ENCODE measurements around the gene PRDX5. TPM values are rescaled to one million over a fixed set of nuclear protein-coding genes. Genes with fewer than 3 reads are reported as not detected.

The PRDX5 gene
- total and polyA plus RNA-seq, 2 donors (not counting 1 experiment from before 2014, with no cell fraction given): 50.4 to 95.5 TPM

DNA sequence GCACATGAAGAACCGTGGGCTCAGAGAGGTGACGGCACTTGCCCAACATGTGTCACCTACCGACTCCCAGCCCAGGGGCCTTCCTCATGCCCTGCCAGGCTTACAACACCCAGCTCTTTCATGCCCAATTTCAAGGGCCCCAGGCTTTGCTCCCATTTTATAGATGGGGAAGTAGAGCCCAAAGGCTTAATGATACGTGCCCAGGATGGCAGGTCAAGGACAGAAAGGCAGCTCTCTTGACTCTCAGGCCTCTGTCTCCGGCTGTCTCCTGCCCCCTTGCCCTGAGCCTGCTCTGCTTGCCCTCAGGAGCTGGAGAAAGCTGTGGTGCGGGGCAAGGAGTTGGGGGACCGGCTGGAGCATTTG, 31.1 kb downstream of the PRDX5 start:
- Mint-ChIP-seq H3K9me3 (ENCODE audit: insufficient read depth) (no peaks in the 10 kb centered on the region), H3K4me1 (peaks cover 3% of the 10 kb centered on the region), H3K4me3 (no peak overlapping the region), H3K27ac (no peak overlapping the region), H3K27me3 (no peaks in the 10 kb centered on the region)
- Histone ChIP-seq H3K4me3 (ENCODE audit: control extremely low read depth in 1 of 5, extremely low read depth in 1 of 5, insufficient read depth in 1 of 5, low read depth in 2 of 5, low read length in 4 of 5) (no peak overlapping the region), H3K27me3 (replicated peaks in 1 of 4; ENCODE audit: control extremely low read depth in 1 of 4, control insufficient read depth in 3 of 4, insufficient read depth in 4 of 4, low read length in 3 of 4) (no peaks in the 10 kb centered on the region), H3K9me3 (ENCODE audit: control extremely low read depth in 1 of 3, control insufficient read depth in 2 of 3, insufficient read depth in 1 of 3, low read length in 2 of 3) (no peaks in the 10 kb centered on the region), H3K27ac (ENCODE audit: low read length in 2 of 2) (no peak overlapping the region), H3K4me2 (replicated peaks; ENCODE audit: low read depth, low read length, poor library complexity, severe bottlenecking) (no peak overlapping the region), H3K36me3 (replicated peaks in 1 of 2; ENCODE audit: control extremely low read depth in 1 of 2, control insufficient read depth in 1 of 2, extremely low read depth in 1 of 2, insufficient read depth in 2 of 2, low read length in 1 of 2) (peaks cover 4 to 32% of the 10 kb centered on the region in 2 experiments), H2AFZ (ENCODE audit: insufficient read depth, low read depth, low read length, poor library complexity, severe bottlenecking) (no peak overlapping the region), H3K79me2 (ENCODE audit: control insufficient read depth, insufficient read depth, low read length) (peaks cover 4% of the 10 kb centered on the region), H4K20me1 (ENCODE audit: control insufficient read depth, insufficient read depth, low read length, poor library complexity, severe bottlenecking) (peaks cover 22% of the 10 kb centered on the region), H3K4me1 (ENCODE audit: control insufficient read depth in 2 of 2, insufficient read depth in 2 of 2, low read length in 2 of 2) (peaks cover 0 to under 1% of the 10 kb centered on the region in 2 donors), H3K9ac (ENCODE audit: low read length) (no peak overlapping the region)
- WGBS (ENCODE audit: insufficient coverage): 99% methylated on average over 6 of the region's 7 CpGs
- ATAC-seq (ENCODE audit: low read depth): no peak
- POLR2A ChIA-PET: interaction anchor here (0.6 to 1.7 kb wide), 3 partner anchors 31 to 383 kb away, joined by 3 to 8 read pairs (median 7); partner anchors contain the start of genes PRDX5 and TRMT112
- CTCF ChIA-PET: interaction anchor here (1.4 to 3.7 kb wide), 2 partner anchors 16 to 32 kb away, joined by 3 to 16 read pairs; partner anchors contain the start of genes PRDX5 and TRMT112
- intact Hi-C loops (cut with micrococcal nuclease): no loop called here
- TF ChIP-seq CTCF (IDR thresholded peaks at IDR 0.05) (no peak), EZH2 (IDR thresholded peaks at IDR 0.05; ENCODE audit: borderline replicate concordance, insufficient read depth, low read depth, low read length, poor library complexity, severe bottlenecking) (no peak)
- no peak for DNase-seq

- Histone ChIP-seq H3K9ac (ENCODE audit: low read length) (no peak overlapping the region), H3K9me3 (ENCODE audit: control extremely low read depth in 1 of 3, control insufficient read depth in 2 of 3, insufficient read depth in 1 of 3, low read length in 2 of 3) (no peaks in the 10 kb centered on the region), H2AFZ (ENCODE audit: insufficient read depth, low read depth, low read length, poor library complexity, severe bottlenecking) (no peak overlapping the region), H3K79me2 (ENCODE audit: control insufficient read depth, insufficient read depth, low read length) (peaks cover 3% of the 10 kb centered on the region), H4K20me1 (ENCODE audit: control insufficient read depth, insufficient read depth, low read length, poor library complexity, severe bottlenecking) (peaks cover 22% of the 10 kb centered on the region), H3K4me1 (ENCODE audit: control insufficient read depth in 2 of 2, insufficient read depth in 2 of 2, low read length in 2 of 2) (peaks cover 0 to 4% of the 10 kb centered on the region in 2 donors), H3K27ac (ENCODE audit: low read length in 2 of 2) (no peak overlapping the region), H3K4me3 (ENCODE audit: control extremely low read depth in 1 of 5, extremely low read depth in 1 of 5, insufficient read depth in 1 of 5, low read depth in 2 of 5, low read length in 4 of 5) (no peak overlapping the region), H3K36me3 (replicated peaks in 1 of 2; ENCODE audit: control extremely low read depth in 1 of 2, control insufficient read depth in 1 of 2, extremely low read depth in 1 of 2, insufficient read depth in 2 of 2, low read length in 1 of 2) (peaks cover 4 to 28% of the 10 kb centered on the region in 2 experiments), H3K4me2 (replicated peaks; ENCODE audit: low read depth, low read length, poor library complexity, severe bottlenecking) (no peak overlapping the region), H3K27me3 (replicated peaks in 1 of 4; ENCODE audit: control extremely low read depth in 1 of 4, control insufficient read depth in 3 of 4, insufficient read depth in 4 of 4, low read length in 3 of 4) (no peaks in the 10 kb centered on the region)
- intact Hi-C loops (cut with micrococcal nuclease): no loop called here
- ChIA-PET POLR2A (interaction anchor here (0.6 to 1.7 kb wide), 3 partner anchors 32 to 383 kb away, joined by 3 to 8 read pairs (median 7); partner anchors contain the start of genes PRDX5 and TRMT112), CTCF (interaction anchor here (1.4 to 3.7 kb wide), 2 partner anchors 17 to 32 kb away, joined by 3 to 16 read pairs; partner anchors contain the start of genes PRDX5 and TRMT112)
- H3K27me3 Mint-ChIP-seq: no peaks in the 10 kb centered on the region
- DNase-seq (no peak), ATAC-seq (ENCODE audit: low read depth) (no peak)
- no peak for TF ChIP-seq CTCF (IDR thresholded peaks at IDR 0.05)
- TF ChIP-seq EZH2 (IDR thresholded peaks at IDR 0.05; ENCODE audit: borderline replicate concordance, insufficient read depth, low read depth, low read length, poor library complexity, severe bottlenecking): no peak
- H3K27ac Mint-ChIP-seq: no peak overlapping the region
- H3K9me3 Mint-ChIP-seq (ENCODE audit: insufficient read depth): no peaks in the 10 kb centered on the region
- H3K4me1 Mint-ChIP-seq: peaks cover 3% of the 10 kb centered on the region
- H3K4me3 Mint-ChIP-seq: no peak overlapping the region
- WGBS (ENCODE audit: insufficient coverage): 97% methylated on average over 11 of the region's 11 CpGs
Observed at GRCh38 chr11:64349404-64349803, 31.5 kb downstream of the PRDX5 start.

Data from B cell (primary cell).